CD4-positive, alpha-beta T cell treated with Interleukin-21 for 1 hour (primary cell): ENCODE results near the gene SV2B.
"Not testable (repeated sequence)": the region's sequence is repeated elsewhere in the genome, so short reads cannot be mapped to it uniquely, and the experiment has no call there.

ENCODE experiments used
- DNase-seq: peaks from one replicate; pipeline ENCODE4 v3.0.0-alpha.2; 2020

SV2B gene, protein sequence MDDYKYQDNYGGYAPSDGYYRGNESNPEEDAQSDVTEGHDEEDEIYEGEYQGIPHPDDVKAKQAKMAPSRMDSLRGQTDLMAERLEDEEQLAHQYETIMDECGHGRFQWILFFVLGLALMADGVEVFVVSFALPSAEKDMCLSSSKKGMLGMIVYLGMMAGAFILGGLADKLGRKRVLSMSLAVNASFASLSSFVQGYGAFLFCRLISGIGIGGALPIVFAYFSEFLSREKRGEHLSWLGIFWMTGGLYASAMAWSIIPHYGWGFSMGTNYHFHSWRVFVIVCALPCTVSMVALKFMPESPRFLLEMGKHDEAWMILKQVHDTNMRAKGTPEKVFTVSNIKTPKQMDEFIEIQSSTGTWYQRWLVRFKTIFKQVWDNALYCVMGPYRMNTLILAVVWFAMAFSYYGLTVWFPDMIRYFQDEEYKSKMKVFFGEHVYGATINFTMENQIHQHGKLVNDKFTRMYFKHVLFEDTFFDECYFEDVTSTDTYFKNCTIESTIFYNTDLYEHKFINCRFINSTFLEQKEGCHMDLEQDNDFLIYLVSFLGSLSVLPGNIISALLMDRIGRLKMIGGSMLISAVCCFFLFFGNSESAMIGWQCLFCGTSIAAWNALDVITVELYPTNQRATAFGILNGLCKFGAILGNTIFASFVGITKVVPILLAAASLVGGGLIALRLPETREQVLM

DNA sequence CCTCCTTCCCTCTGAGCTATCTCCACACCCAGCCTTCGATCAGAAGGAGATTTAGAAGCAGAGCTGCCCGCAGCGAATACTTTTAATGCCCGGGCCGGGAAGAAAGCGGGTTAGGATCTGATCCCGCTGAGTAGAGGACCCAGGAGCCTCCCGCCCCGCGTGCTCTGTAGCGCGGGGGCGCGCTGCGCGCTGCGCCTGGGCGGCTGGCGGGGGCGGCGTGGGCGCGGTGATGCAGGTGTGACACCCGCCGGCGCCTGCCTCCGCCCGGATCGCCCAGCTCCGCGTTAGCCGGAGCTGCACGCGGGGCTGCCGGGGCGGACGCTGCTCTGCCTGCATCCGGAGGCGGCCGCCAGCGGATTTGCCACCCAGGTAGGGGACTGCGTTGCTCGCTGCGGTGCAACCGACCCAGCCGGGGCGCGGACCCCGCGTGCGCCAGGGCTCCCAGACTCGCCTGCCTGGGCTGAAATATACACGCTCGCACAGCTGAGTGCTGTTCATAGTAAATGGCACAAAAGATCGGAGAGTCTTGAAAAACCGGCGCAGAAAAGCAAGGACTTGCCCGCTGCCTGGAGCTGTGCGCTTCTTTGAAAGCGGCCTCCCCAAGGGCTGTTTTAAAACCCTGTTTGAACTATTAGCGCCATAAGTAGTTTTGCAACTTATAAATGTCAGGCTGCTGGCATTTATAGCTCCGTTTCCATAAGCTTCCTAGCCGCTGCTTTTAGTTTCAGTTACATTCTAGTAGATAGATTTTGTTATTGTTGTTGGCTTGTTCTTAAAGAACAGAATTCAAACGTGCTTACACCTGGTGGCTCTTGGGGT, at the start of gene SV2B:
SV2B (plus strand) TSS at position 263 of the 819 bp plus-strand sequence. CDS start 126,007 bp downstream, outside the sequence.
- DNase-seq, result peak; percentile 28

DNA sequence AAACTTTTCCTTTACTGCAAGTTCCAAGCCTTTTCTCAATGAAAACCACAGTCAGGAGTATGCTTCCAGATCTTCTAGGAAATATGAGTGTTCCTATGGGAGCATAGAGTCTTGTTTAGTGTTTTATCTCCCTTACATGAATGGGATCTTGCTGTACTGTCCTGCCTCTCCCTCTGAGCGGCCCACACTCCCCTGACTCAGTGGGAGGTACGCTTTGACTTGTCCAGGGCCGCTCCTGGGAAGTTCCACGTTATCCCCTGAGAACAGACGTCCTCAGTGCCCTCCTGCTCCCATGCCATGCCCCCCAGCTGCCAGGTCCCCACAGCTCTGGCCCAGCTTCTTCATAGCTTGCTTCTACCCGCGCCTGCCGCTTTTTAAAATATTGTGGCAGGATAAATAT, 48.8 kb upstream of the SV2B start:
- no peak for DNase-seq

DNA sequence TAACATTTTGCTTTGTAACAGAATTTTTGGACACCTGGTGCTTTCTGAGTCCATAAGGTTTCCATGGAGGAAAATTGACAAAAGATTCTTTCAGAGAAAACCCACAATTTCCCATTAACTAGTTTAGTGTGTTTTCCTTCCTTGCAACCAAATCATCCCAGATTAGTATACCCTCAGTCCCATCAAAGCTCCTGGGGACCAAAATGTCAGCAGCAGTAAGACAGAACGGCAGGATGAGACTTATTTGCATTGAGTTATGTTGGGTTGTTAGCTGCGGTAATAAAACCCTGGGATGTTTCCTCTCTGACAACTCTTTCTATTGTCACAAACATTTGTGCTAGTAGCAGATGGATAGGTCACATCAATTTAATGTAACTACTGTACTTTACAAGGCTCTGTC, 45.2 kb upstream of the SV2B start:
- no peak for DNase-seq

DNA sequence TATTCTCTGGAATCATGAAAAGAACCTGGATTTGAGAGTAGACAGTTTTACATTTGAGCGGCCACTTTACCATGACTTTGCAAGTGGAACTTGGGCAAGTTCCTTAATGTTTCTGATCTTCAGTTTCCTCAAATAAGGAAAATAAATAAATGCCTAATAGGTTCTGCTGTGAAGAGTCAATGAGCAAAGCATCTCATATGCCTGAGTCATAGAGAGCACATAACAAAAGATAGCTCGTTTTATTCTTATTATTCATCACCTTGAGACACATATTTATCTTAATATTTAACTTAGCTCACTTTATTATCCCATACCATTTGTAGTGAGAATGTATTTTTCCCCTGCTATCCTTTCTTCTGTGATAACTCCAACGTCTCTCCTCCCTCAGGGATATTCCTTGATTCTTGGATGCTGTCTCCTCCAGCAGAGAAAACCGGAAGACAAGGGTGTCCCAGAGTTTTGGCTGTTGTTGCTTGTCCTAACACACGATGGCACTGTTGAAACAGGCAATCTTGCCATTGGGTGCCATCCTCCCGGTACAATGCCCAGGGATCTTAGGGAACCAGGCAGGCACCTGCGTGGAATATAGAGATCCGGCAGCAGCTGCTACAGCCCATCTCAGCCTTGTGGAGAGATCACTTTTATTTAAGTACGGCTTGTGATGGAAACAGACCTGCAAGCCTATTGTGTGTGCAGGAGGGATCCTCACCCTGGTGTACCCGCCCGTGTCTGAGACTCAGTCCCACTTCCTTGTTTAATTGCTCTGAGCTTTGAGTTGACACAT, 44.3 kb upstream of the SV2B start:
- DNase-seq, result peak; percentile 47

DNA sequence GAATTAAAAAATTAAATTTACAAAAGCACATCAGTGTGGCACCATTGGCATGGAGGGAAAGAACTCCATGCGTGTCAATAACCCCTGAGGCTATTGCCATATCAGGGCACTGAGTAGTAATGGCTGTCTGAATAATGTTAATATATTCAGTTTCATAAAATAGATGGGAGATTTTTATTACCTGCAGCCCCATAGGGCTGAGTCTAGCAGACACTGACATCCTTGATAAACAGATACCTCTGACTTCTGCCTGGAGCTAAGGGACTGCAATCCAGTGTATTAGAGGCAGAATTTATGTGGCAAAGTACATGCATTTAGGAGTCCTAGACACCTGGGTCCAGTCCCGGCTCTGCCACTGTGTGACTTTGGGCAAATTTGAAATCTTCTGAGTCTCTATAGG, 38.8 kb upstream of the SV2B start:
- no peak for DNase-seq

DNA sequence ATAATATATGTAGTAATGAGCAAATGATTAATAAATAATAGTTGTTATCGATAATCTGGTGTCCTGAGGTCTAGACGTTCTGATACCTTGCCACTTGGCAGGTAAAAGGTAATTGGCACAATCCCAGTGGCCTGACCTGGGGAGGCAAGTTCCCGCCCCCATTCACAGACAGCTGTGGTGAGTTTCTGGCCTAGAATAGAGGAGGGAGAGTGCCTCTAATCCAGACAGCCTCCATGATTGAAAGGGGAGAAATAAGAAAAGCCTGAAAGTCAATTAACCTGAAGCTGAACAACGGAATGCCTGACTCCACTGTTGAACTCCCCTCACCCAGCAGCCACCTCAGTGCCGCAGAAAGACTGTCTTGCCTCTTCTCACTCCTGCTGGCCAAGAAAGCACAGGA, 38.1 kb upstream of the SV2B start:
- no peak for DNase-seq

DNA sequence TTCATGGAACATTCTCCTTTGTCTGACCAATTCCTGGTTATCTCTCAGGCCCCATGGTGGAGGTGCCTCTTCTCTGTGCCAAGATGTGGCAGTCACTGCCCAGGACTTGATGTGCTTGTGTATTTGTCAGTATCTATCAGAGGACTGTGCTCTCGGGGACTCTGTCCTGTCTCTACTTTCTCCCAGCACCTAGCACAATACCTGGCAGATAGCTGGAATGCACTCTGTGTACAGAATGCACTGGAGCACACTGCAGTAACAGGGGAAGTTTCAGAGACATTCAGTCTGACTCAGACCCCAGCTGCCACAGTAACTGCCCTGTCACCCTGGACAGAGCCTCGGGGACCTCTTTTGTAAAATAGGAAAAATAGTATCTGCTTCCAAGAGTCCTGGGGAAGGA, 34.6 kb upstream of the SV2B start:
- no peak for DNase-seq

DNA sequence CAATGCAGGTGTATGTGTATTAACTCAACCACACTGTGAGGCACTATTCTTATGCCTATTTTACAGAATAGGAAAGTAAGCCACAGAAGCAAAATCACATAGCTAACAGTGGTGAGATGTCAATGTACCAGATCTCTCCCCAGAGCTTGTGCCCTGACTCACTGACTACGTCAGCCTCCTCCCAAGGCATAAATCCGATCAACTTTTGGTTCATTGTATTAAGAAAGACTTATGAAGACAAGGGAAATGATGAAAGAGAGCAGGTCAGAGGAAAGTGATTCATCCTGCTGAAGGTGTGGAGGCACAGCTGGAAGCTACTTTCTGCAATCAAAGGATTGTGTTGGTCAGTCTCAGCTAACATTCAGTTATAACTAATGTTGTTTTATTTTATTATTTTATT, 33.0 kb upstream of the SV2B start:
- no peak for DNase-seq

DNA sequence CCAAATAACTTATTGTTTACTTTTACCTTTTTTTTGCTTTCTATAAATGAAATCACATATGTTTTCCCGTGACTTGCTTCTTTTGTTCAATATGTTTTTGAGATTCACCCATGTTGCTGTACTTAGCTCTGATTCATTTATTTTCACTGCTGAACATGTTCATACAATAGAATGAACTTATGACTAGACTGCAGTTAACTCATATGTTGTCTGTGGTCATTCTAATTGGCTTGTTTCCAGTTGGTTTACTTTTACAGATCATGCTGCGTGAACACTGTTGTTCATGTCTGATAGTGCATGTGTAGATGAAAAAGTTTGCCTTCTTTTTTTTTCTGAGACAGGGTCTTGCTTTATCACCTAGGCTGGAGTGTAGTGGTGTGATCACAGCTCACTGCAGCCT, 31.6 kb upstream of the SV2B start:
- DNase-seq, result no peak

DNA sequence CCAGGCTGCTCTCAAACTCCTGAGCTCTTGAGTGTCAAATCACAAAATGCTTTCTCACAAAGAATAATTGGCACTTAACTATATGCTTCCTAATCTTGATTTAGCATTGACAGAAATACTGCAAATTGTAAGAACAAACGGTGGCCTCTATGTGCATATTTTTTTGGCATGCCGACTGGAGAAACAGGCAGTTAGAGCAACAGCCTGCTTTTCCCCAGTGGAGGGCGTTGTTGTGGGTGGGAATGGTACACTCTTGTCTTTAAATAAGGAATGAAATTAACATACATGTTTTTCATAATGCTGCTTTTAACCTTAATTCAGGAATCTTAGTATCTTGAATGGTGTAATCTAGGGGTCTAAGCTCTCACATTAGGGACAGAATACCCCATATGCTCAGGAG, 31.1 kb upstream of the SV2B start:
- no peak for DNase-seq

DNA sequence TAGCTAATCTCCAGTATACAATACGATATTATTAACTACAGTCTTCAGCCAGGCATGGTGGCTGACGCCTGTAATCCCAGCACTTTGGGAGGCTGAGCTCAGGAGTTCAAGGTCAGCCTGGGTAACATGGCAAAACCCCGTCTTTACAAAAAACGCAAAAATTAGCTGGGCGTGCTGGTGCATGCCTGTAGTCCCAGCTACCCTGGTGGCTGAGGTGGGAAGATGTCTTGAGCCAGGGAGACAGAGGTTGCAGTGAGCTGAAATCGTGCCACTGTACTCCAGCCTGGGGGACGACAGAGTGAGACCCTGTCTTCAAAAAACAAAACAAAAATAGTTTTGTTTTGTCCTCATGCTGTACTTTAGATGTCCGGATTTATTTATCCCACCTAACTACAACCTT, 29.2 kb upstream of the SV2B start:
- no peak for DNase-seq

DNA sequence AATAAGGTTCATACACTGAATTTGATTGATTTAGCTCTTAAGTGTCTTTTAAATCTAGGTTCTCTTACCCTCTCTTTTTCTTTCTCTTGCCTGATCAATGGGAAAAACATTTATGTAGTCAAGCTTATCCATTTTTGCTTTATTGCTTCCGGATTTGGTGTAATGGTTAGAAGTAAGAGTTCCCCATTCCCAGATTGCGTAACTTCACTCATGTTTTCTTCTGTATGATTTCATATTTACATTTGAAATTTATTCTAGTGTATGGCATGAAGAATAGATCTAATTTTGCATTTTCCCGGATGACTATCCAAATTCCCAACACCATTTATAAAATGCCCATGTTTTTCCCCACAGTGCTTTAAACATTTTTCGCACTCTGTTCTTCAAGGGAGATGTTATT, 27.9 kb upstream of the SV2B start:
- no peak for DNase-seq

DNA sequence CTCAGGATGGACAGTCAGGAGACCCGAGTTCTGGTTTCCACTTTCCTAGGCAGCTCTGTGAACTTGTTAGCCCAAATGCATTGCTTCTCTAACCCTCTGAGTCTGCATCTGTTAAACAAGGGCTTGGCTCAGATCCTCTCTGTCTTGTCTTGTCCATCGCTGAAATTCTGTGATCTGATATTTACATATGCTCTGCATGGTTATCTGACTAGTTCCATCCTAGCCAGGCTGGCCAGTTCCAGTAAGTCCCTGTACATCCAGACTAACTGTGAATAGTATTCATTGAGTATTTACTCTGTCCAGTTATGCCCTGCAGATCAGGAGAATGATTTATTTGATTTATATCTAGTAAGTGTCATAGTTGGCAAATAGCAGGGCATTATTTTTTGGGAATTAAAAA, 27.0 kb upstream of the SV2B start:
- no peak for DNase-seq

DNA sequence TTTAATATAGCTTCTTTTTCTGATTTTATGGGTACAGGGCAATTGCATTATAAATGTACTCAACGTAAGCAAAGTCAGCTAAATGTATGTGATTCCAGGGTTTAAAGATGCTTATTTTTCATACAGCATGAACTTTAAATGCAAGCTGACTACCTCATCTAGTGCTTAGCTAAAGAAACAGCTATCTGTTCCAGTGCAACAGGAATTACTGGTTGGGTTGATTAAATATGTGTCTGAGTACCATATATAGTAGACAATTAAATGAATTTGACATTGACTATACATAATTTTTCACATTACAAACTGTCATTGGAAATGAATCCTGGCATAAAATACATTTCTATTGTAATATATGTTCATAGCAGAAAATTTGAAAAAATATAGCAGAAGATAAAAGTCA, 26.3 kb upstream of the SV2B start:
- DNase-seq, result no peak

DNA sequence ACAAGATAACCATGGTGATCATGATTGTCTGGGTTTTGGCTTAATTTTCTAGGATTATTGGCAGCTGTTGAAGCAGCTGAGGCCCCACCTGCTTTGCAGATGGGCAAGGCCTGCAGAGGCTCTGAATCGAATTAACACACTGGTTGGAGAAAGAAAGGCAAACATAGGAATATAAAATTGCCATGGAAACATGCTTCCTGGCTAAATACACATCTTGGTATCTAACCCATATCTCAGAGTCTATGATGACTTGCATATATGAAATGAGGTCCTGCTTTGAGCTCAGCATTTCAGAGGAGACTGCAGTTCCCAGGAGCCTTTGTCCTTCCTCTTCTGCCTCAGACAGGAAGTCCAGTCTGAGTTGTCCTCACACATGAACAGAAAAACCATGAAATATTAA, 24.3 kb upstream of the SV2B start:
- no peak for DNase-seq

DNA sequence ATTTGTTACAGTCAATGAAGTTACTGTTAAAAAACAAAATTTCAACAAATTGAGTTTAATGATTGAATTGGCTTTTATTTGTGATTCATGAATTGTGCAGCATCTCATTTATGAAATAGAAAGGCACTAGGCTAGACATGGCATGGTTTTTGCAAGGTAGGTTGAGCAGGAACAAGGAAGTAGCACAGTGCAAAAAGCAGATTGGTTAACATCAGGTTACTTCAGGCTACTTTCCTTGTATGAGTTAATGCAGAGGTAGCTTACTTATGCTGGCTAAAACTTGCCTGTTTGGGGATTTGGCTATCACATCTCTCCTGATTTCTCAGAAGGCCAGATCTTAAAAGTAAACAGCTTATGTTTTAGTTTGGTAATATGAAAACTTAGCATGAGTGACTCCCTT, 23.0 kb upstream of the SV2B start:
- no peak for DNase-seq

DNA sequence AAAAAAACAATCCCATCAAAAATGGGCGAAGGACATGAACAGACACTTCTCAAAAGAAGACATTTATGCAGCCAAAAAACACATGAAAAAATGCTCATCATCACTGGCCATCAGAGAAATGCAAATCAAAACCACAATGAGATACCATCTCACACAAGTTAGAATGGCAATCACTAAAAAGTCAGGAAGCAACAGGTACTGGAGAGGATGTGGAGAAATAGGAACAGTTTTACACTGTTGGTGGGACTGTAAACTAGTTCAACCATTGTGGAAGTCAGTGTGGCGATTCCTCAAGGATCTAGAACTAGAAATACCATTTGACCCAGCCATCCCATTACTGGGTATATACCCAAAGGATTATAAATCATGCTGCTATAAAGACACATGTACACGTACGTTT, 6.2 kb upstream of the SV2B start:
- DNase-seq, result not testable (repeated sequence)

DNA sequence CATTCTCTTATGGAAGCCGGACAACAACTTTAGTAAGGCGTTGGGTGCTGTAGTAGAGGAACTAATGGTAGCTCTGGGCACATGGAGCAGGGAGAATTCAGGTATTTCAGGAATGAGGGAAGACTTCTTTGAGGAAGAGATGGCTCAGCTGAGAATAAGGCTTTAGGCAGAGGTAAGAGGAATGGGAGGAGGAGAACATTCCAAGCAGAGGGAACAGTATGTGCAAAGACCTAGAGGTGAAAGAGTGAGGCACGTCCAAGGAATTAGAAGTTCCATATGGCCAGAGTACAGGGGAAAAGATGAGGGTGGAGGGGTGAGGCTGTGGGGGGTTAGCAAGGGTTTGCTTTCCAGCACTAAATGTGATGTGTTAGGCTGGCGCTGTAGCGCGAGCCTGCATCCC, 1.6 kb upstream of the SV2B start:
- DNase-seq, result no peak

DNA sequence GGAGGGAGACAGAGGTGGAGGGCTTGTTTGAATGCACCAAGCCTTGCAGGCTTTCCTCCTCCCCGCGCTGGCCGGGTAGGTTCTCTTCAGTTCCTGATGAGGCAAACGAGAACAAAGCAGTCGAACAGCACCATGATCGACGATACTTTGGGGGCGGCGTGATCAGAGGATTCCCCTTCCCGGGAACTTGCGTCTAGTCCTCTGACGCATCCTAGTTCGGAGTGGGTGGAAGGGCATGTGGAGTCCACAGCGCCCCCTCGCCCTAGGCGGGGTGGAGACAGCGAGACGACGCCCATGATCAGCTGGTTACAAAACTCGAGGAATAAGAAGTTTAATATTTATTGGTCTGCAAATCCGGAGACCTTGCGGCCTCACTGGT, 452 bp upstream of the SV2B start:
- DNase-seq, result no peak

DNA sequence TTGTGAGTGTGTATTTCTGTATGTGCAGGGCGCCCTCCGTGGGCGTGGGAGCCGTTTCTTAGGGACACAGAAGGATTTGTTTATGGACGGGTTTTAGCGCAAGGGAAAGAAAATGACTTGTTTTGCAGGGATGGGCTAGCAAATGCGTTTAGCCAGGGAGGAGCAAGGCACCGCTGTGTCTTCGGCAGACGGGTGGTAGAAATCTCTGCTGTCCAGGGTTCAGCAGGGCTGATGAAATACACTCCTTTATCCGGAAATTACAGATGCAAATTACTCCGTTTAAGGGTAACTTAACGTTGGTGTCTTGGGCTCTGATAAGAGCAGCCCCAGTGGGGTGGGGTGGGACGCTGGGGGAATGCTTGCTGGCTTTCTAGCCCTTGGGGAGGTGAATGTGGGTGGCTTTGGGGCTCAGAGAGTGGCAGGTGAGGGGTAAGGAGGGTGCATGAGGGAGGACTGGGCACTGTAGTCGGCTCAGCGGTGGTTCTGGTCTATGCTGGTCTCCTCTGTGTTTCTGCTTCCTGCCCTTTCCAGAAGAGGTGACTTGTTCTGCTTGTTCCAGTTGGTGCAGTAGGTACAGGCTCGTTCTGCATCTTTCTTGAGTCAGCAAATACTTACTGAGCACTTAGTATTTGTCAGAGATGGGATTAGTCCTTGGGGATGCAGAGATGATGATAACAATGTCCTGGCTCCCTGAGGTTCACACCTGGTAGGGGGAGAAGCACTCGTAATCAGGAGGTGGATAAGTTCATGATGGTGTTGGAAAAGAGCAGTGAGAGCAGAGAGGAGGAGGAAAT, 954 bp downstream of the SV2B start:
- no peak for DNase-seq

DNA sequence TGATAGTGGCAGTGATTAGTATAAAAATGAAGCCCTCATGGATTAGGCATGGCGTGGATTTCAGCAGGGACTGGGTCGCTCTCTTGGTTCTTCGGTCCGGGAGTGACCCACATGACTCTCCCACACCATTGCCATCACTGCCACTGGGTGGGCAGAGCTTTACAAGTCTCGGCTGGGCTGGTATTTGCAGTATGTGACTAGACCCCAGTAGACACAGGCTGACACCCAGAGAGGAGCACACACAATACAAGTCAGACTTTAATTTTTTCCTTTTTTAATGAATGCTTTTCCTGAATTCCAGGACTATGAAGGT, 1.5 kb downstream of the SV2B start:
- DNase-seq, result no peak

DNA sequence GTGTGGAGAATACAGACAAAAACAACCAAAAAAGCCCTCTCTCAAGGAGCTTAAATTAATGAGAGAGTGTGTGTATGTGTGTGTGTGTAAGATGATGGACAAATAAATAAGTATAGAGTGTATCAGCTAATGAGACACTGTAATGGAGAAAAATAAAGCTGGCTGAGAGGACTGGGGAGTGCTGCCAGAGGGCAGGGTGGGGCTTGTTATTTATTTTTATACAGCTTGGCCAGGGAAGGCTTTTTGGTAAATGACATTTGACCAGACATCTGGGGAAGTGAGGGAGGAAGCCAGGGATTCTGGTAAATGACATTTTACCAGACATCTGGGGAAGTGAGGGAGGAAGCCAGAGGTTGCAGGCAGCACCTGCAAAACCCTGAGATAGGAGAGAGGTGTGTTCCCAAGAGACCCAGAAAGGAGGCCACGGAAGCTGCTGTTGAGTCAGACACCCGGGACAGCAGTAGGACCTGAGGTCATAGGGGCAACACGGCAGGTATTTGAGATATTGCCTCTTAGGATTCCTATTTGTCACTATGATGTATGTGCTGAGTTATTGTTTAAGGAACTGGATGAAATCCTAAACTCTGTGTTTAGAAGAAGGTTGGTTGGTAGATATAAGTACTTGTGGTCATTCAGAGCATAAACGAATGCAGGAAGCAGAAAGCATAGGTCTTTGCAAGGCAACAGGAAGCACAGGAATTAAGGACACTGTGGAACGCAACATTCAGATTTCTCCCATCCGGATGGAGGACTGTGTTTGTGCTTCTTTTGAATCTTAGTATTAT, 2.7 kb downstream of the SV2B start:
- no peak for DNase-seq
